HG03378 (cell line): Measurements from ENCODE around the gene PLIN4.
"Not testable (repeated sequence)": the region's sequence is repeated elsewhere in the genome, so short reads cannot be mapped to it uniquely, and the experiment has no call there.

Experiments
- ATAC-seq: cut with Tn5 transposase; IDR thresholded peaks from one replicate; pipeline ENCODE4 v1.9.1; 2021; ENCODE audit warnings: mild to moderate bottlenecking, moderate library complexity; ENCODE audit not compliant: unreplicated experiment

Gene PLIN4

DNA sequence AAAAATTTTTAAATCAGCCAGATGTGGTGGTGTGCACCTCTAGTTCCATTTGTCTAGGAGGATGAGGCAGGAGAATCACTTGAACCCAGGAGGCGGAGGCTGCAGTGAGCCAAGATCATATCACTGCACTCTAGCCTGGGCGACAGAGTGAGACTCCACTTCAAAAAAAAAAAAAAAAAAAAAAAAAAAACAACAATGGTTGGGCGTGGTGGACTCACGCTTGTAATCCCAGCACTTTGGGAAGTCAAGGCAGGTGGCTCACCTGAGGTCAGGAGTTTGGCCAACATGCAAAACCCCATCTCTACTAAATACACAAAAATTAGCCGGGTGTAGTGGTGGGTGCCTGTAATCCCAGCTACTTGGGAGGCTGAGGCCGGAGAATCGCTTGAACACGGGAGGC lies 9.1 kb upstream of the PLIN4 start:
- not testable (repeated sequence) for ATAC-seq

DNA sequence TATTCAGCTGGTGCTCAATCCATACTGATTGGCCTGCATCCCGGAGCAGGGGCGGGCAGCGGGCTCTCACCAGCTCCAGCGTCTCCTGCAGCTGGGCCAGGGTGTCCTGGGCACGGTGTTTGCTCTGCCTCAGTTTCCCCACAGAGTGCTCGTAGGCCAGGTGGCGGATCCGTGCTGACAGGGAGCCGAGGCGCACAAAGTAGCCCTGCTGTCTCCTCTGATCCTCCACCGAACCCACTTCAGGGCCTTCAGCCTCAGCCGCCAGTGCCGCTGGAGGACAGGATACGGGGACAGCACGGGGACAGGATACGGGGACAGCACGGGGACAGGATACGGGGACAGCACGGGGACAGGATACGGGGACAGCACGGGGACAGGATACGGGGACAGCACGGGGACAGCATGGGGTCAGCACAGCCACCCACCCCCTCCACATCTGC lies 7.3 kb upstream of the PLIN4 start:
- ATAC-seq, result no peak

DNA sequence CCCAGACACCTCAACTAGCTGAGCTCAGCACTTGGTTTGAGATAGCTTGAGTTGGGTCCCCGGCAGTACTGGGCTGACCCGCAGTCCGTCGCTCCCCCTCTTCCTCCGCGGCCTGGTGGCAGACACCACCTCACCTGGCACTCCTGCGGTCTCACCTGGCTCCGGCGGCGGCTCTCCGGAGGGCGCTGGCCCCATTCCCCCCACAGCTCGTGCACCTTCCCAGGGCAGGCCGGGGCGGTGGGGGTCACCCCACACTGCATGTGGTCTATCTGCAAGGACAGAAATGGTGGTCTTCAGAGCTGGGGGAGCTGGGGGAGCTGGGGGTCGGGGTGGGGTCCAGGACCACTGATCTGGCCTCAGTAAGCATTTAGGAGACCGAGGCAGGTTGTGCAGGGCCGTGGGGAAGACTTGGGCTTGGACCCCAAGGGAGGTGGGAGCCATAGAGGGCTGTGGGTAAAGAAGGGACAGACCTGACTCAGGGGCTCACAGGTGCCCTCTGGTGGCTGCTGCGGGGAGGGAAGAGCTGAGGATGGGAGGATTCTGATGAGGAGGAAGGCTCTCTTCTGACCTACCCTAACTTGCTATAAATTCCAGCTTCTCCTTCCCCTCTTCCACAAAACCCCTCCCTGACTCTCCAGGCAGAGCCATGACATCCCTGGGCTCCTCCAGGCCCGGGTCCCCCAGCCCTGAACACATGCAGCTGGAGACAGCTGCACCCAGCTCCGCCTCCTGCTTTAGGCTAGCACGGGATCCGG lies 6.7 kb upstream of the PLIN4 start:
- no peak for ATAC-seq

DNA sequence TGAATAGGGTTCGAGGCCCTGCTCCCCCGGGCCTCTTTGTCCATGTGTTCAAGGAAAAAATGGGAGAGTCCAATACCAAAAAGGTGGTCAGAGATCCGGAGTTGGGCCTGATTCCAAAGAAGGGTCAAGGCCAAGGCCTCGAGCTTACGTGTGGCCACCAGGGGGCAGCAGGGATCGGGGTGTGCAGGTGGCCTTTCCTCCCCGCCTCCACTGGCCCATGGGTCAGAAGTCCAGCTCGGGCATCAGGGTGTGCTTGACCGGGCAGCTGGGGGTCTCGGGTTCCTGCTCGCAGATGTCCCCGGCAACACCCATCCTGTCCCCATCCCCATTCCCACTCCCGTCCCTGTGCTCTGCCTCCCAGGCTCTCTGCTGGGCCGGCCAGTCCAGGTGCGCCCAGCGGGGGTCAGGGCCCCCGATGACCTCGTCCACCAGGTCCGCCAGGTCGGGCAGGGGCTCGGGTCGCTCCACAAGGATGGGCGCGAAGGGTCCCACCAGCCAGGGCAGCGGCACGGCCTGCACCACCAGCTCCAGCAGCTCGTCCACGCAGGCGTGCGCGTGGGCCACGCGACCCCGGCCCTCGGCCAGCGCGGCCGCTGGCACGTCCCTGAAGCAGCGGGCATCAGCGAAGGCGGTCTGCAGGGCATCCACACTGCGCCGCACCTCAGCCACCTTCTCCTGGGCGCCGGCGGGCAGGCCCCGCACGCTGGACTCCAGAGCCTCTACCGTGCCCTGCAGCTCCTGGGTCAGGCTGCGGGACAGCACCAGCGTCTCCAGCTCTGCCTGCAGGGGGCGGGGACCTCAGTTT lies 5.2 kb upstream of the PLIN4 start:
- ATAC-seq, result no peak

DNA sequence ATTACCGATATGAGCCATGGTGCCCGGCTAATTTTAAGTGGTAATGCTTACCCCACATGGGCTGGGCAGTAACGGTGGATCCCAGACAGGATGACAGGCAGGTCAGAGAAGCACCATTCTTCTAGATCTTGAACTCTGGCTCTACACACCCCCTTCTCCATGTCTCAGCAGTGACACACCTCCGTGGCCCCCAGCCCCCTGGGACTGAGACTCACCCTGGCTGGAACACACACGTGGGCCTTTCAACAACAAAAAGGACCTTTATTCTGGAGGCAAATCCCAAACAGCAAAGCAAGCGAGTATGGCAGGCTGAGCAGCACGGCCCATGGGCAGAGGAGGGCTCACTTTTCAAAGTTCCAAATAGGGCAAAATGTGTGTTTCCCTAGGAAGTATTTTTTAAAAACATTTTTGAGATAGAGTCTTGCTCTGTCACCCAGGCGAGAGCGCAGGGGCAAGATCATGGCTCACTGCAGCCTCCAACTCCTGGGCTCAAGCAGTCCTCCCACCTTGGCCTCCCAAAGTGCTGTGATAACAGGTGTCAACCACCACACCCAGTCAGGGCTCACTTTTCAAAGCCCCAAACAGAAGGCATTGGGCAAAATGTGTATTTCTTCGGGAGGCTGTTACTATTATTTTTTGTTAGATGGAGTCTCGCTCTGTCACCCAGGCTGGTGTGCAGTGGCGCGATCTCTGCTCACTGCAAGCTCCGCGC lies 4.2 kb upstream of the PLIN4 start:
- no peak for ATAC-seq

DNA sequence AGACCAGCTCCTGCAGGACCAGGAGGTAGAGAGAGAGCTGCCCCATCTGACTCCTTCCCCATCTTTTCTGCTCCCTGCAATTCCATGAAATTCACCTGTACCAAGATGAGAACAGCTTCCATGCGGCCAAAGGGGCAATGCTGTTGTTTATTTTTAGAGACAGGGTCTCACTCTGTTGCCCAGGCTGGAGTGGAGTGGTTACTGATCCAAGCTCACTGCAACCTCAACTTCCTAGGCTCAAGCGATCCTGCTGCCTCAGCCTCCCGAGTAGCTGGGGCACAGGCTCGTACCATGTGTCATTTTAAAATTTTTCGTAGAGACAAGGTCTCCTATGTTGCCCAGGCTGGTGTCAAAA lies 3.6 kb upstream of the PLIN4 start:
- ATAC-seq, result no peak

DNA sequence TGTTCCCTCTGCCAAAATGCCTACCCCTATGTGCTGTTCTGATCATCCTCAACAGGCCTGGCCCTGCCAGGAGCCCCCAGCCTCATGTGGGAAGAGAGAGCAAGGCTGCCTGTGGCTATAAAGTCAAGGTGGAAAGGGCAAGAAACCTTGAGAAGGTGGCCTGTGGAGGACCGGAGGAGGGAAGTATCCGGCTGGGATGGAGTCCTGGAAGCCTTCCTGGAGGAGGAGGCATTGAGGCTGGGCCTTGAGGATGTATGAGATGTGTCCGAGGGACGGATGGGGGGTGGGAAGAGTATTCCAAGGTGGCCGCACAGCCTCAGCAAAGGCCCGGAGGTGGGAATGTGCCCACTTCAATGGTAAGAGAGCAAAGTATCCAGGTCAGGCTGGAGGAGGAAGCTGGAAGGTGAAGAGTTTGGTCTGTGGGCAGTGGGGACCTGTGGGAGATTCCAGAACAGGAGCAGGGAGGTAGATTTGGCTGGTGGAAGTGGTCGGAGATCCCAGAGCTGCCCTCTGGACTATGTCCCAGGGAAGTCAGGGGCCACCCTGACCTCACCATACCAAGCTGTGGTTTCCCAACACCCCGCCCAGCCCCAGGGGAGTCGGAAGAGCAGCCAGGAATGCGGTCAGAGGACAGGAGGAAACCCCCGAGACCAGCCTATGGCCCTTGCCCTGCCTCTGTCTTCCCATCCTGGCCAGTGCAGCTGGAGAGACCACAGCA lies 3.0 kb upstream of the PLIN4 start:
- ATAC-seq, result no peak

DNA sequence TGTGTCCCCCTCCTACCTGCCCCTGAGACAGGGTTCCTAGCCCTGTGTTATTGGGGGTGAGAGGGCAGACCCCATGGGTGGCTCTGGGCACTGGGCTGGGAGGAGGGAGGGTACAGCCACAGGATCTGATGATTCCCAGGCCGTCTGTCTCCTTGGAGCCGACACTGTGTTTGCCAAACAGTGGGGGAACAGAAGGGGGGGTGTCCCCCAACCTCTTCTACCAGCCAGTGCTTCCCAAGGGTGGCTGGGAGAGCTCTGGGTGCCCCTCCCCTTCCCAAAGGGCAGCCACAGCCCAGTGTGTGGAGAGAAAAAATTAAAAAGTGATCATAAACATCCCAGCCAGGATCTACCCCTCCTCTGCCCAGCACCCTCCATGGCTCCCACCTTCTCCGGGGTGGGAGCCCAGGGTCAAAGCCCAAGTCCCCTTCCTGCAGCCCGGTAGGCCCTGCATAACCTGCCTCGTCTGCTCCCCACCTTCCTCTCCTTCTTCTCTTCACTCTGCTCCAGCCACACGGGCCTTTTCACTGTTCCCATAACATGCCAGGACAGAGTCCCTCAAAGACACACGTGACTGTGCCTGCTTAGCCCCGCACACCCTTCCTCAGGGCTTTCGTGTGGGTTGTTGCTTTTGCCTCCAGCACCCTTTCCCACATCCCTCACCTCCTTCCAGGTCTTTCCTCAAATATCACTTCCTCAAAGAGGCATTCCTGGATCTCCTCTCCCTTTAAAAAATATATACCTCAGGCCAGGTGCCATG lies 1.4 kb upstream of the PLIN4 start:
- ATAC-seq, result no peak

DNA sequence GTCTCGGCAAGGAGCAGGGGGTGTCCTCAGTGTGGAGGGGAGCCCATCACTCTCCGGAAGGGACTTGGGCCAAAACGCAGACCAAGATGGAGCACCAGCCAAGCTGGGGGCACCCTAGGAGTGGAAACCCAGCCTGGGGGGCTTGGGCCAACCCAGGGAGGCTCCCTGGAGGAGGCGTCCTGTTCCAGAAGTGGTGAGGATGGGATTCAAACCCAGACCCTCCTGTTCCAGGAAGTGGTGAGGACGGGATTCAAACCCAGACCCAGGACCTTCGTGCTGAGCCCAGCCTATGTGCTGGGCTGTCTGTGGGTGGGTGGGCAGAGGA lies 848 bp upstream of the PLIN4 start:
- ATAC-seq, result no peak

DNA sequence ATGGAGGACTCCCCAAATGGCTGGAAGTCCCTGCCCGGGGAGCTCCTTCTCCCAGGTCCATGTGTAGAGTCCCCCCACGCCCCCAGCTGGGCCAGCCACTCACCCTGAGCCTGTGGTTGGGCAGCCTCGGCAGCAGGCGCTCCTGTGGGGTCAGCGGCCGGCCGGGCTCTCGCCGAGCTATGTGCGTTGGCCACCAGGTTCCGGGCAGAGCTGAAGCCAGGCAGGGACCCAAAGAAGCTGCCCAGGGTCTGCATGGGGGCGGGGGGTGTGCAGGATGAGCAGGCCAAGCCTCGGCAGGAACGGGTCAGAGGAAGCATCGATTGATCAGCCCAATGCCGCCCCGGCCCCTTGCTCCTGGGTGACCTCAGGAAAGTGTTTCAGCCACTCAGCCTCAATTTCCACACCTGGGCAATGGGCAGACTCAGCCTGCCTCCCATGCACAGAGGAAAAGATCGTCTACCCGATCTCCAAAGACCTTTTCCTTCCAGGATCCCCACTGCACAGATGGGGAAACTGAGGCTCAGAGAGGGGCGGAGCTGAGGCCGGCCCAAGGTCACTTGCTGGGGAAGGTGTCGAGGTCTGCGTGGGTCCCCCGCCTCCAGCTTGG lies 732 bp downstream of the PLIN4 start:
- ATAC-seq, result no peak

DNA sequence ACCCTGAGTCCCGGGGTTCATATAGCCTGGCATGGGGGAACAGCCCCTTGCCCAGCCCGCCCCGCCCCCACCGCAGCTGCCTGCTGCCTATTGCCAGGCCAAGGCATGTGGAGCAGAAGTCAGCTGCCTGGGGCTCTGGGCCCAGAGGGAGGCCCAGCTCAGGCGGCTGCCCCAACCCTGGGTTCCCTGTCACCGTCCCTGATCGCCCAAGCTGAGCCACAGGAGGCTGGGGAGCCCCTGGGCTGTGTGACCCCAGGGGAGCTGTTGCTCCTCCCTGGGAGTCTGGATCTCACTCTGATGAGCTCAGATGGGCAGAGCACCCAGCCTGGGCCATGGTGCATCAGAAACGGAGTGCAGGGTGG lies 1.4 kb downstream of the PLIN4 start:
- ATAC-seq, result no peak

DNA sequence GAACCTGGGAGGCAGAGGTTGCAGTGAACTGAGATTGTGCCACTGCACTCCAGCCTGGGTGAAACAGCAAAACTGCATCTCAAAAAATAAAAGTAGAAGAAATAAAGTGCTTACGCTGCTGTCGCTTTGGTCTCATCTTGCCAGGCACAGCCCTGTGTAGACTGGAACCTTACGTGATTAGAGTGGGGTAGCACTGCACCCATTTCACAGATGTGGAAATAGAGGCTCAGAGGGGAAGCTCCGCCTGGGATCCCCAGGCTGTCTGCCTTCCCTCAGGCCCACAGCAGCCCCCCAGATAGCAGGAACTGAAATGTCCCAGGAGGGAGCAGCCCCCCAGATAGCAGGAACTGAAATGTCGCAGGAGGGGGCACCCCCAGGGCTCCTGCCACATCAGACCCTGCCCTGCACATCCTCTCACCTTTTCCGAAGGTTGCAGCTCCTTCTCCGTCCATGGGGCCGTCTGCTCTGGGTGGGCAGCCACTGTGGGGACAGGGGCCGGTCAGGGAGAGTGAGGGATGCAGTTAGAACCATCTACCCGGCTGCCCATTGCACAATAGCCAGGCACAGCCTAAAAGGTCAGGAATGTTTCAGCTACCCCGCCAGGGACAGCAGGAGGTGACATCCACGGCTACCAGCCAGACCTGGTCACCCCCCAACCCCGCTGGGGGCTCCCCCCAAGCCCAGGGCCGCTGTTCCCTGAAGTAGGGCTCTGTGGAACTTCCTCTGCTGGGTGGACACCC lies 1.9 kb downstream of the PLIN4 start:
- ATAC-seq, result no peak

DNA sequence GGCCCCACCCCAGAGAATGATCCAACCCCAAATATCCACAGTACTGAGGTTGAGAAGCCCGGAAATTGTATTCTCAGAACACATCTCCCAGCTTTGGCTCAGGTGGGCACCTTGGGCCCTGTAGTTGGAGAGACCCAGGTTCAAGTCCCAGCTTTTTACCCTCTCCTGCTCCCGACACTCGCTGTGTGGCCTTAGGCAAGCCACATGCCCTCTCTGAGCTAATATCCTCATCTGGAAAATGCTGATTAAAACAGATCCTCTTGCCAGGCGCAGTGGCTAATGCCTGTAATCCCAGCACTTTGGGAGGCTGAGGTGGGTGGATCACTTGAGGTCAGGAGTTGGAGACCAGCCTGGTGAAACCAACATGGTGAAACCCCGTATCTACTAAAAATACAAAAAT lies 2.6 kb downstream of the PLIN4 start:
- ATAC-seq, result no peak

DNA sequence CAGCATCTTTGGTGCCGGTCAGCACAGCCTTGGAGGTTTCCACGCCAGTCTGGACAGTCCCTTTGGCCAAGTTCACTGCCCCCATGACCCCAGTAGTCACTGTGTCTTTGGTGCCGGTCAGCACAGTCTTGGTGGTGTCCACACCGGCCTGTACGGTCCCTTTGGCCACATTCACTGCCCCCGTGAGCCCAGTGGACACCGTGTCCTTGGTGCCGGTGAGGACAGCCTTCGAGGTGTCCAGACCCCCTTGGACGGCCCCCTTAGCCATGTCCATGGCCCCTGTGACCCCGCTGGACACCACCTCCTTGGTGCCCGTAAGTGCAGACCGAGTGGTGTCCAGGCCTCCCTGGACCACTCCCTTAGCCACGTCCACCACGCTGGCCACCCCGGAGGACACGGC lies 5.0 kb downstream of the PLIN4 start:
- ATAC-seq, result no peak

DNA sequence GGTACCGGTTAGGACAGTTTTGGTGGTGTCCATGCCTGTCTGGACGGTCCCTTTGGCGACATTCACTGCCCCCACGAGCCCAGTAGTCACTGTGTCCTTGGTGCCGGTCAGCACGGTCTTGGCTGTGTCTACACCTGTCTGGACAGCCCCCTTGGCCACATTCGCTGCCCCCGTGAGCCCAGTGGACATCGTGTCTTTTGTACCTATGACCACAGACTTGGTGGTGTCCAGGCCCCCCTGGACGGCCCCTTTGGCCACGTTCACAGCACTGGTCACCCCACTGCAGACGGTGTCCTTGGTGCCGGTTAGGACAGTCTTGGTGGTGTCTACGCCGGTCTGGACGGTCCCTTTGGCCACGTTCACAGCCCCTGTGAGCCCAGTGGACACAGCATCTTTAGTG lies 6.2 kb downstream of the PLIN4 start:
- no peak for ATAC-seq

DNA sequence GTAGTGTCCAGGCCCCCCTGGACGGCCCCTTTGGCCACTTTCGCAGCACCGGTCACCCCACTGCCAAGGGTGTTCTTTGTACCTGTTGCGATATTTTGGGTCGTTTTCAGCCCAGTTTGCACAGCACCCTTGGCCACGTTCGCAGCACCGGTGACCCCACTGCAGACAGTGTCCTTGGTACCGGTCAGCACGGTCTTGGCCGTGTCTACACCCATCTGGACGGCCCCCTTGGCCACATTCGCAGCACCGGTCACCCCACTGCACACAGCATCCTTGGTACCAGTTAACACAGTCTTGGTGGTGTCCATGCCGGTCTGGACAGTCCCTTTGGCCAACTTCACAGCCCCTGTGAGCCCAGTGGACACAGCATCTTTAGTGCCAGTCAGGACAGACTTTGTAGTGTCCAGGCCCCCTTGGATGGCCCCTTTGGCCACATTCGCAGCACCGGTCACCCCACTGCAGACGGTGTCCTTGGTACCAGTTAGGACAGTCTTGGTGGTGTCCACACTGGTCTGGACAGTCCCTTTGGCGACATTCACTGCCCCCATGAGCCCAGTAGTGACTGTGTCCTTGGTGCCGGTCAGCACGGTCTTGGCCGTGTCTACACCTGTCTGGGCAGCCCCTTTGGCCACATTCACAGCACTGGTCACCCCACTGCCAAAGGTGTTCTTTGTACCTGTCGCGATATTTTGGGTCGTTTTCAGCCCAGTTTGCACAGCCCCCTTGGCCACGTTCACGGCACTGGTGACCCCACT lies 6.8 kb downstream of the PLIN4 start:
- ATAC-seq, result no peak

DNA sequence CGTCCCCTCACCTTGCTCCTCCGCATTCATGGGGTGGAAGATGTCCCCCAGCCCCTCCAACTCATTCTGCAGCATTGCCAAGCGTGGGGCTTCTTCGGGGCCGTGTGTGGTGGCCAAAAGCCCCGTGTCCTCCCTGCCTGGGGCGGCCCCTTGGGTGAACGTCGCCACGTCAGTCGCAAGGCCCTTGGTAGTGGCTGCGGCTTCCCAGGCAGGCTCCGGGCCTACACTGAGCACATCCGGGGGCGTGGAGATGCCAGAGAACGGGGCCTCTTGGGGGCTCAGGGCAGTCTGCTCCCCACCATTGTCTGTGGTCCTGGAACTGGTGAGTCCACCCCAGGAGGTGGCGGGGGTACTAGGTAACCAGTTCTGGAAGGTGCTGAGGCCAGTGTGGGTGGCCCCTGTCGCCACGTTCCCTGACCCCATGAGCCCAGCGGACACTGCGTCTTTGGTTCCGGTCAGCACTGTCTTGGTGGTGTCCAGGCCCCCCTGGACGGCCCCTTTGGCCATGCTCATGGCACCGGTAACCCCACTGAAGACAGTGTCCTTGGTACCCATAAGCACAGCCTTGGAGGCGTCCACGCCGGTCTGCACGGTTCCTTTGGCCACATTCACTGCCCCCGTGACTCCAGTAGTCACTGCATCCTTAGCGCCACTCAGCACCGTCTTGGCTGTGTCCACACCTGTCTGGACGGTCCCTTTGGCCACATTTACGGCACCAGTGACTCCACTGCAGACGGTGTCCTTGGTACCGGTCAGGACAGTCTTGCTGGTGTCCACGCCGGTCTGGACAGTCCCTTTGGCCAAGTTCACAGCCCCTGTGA lies 7.6 kb downstream of the PLIN4 start:
- no peak for ATAC-seq

DNA sequence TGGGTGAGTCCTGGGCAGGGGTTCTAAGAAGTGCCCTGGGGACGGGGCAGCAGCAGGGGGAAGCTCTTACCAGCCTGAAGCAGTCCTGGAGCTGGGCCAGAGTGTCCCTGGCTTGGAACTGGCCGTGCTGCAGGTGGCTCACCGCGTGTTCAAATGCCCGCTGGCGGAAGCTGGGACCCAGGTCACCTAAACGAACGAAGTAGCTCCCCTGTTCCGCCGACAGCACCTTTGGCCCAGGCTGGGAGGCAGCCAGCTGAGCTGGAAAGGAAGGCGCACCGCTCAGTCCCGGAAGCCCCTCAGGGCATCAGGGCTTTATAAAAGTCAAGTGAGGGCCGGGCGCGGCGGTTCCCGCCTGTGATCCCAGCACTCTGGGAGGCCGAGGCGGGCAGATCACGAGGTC lies 9.6 kb downstream of the PLIN4 start:
- no peak for ATAC-seq
